Measurements from ENCODE around the gene ERBIN.
"Not testable (repeated sequence)": the region's sequence is repeated elsewhere in the genome, so short reads cannot be mapped to it uniquely, and the experiment has no call there.

- not testable (repeated sequence) for TF ChIP-seq EZH2 (IDR thresholded peaks at IDR 0.05; ENCODE audit: low read length, unreplicated experiment); EZH2phosphoT487 (IDR thresholded peaks at IDR 0.05; ENCODE audit: borderline replicate concordance, low read length)
- TF ChIP-seq, protein P1, sequence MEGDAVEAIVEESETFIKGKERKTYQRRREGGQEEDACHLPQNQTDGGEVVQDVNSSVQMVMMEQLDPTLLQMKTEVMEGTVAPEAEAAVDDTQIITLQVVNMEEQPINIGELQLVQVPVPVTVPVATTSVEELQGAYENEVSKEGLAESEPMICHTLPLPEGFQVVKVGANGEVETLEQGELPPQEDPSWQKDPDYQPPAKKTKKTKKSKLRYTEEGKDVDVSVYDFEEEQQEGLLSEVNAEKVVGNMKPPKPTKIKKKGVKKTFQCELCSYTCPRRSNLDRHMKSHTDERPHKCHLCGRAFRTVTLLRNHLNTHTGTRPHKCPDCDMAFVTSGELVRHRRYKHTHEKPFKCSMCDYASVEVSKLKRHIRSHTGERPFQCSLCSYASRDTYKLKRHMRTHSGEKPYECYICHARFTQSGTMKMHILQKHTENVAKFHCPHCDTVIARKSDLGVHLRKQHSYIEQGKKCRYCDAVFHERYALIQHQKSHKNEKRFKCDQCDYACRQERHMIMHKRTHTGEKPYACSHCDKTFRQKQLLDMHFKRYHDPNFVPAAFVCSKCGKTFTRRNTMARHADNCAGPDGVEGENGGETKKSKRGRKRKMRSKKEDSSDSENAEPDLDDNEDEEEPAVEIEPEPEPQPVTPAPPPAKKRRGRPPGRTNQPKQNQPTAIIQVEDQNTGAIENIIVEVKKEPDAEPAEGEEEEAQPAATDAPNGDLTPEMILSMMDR (conservative IDR thresholded peaks at IDR 0.05; ENCODE audit: low read depth, low read length): not testable (repeated sequence)
Measured at GRCh38 chr5:65879668-65880256, 46.6 kb upstream of the ERBIN start.

Data from PC-3 (cell line).